Urinary bladder (tissue), 4 donors: ENCODE results near the gene ITM2B. TPM values are rescaled to one million over a fixed set of nuclear protein-coding genes. Genes with fewer than 3 reads are reported as not detected.

Source experiments
- DNase-seq: peaks from one replicate; pipeline ENCODE4 v3.0.0-alpha.2; 2015; ENCODE audit errors: extremely low spot score
- H3K27ac ChIP-seq: one replicate; pipeline ENCODE4 v1.5.1; 2013; ENCODE audit warnings: low read depth, mild to moderate bottlenecking, moderate library complexity
- H3K36me3 ChIP-seq: one replicate; pipeline ENCODE4 v1.6.1; 2013; ENCODE audit warnings: mild to moderate bottlenecking, moderate library complexity; ENCODE audit not compliant: insufficient read depth
- H3K4me1 ChIP-seq: one replicate; pipeline ENCODE4 v1.6.1; 2013; ENCODE audit warnings: mild to moderate bottlenecking, moderate library complexity; ENCODE audit not compliant: insufficient read depth
- H3K4me3 ChIP-seq: one replicate; pipeline ENCODE4 v1.5.1; 2013; ENCODE audit warnings: low read depth, low read length
- WGBS: extraction: QIAGEN DNeasy Blood & Tissue Kit; methylation state at CpG from one replicate; pipeline ENCODE4 v1.1.7; 2013; 5-methylcytosine and 5-hydroxymethylcytosine counted together
- polyA plus RNA-seq: library from polyadenylated mRNA; stranded (reverse); fragments of 200-250 nt; gene quantifications from one replicate; pipeline ENCODE4 v1.2.3, GENCODE V29; 2013
- total RNA-seq: library from RNA; depleted of rRNA; stranded (reverse); fragments of >200 nt; gene quantifications from one replicate; pipeline ENCODE4 v1.2.3, GENCODE V29; 2014
- donor health status: healthy with polysubstance abuse.
- donor health status: healthy.

ITM2B gene
- total and polyA plus RNA-seq, 2 donors: 509 to 657 TPM

GRCh38 chr13:48291730-48292129 is 58.7 kb downstream of the ITM2B start:
- Histone ChIP-seq H3K4me3 (no peak overlapping the region), H3K36me3 (no peaks in the 10 kb centered on the region)
- WGBS: 42% methylated on average over 2 of the region's 2 CpGs

GRCh38 chr13:48292650-48293049 is 59.6 kb downstream of the ITM2B start:
- Histone ChIP-seq H3K4me1 (no peaks in the 10 kb centered on the region), H3K36me3 (no peaks in the 10 kb centered on the region), H3K27ac (no peak overlapping the region), H3K4me3 (no peak overlapping the region)
- DNase-seq: no peak
- WGBS: 63% methylated on average over 4 of the region's 4 CpGs

More at GRCh38 chr13:48291730-48292129, 58.7 kb downstream of the ITM2B start:
- DNase-seq: no peak
- Histone ChIP-seq H3K27ac (no peak overlapping the region), H3K4me1 (no peaks in the 10 kb centered on the region)

- Histone ChIP-seq H3K27ac (no peak overlapping the region), H3K4me1 (no peaks in the 10 kb centered on the region), H3K36me3 (no peaks in the 10 kb centered on the region), H3K4me3 (no peak overlapping the region)
- WGBS: 87% methylated on average over 2 of the region's 2 CpGs
- no peak for DNase-seq
These were observed 61.6 kb downstream of the ITM2B start for GRCh38 chr13:48294653-48295052.

GRCh38 chr13:48295271-48295670 is 62.3 kb downstream of the ITM2B start:
- H3K36me3 ChIP-seq: no peaks in the 10 kb centered on the region
- no peak for DNase-seq
- H3K4me3 ChIP-seq: no peak overlapping the region
- 90% methylated on average over 1 of the region's 1 CpG for WGBS
- no peaks in the 10 kb centered on the region for H3K4me1 ChIP-seq
- no peak overlapping the region for H3K27ac ChIP-seq

GRCh38 chr13:48296528-48296927 is 63.5 kb downstream of the ITM2B start:
- WGBS: 69% methylated on average over 2 of the region's 2 CpGs
- H3K36me3 ChIP-seq: no peaks in the 10 kb centered on the region
- H3K4me3 ChIP-seq: no peak overlapping the region
- no peak for DNase-seq
- no peak overlapping the region for H3K27ac ChIP-seq
- no peaks in the 10 kb centered on the region for H3K4me1 ChIP-seq

- H3K27ac ChIP-seq: no peak overlapping the region
- 50% methylated on average over 4 of the region's 4 CpGs for WGBS
- H3K4me3 ChIP-seq: no peak overlapping the region
- H3K4me1 ChIP-seq: no peaks in the 10 kb centered on the region
- H3K36me3 ChIP-seq: no peaks in the 10 kb centered on the region
- no peak for DNase-seq
These were observed 64.3 kb downstream of the ITM2B start for GRCh38 chr13:48297131-48297786.

GRCh38 chr13:48299591-48299990 is 66.6 kb downstream of the ITM2B start:
- WGBS: 90% methylated on average over 2 of the region's 2 CpGs
- no peak overlapping the region for H3K4me3 ChIP-seq
- no peak overlapping the region for H3K27ac ChIP-seq
- no peaks in the 10 kb centered on the region for H3K4me1 ChIP-seq
- H3K36me3 ChIP-seq: no peaks in the 10 kb centered on the region
- DNase-seq: no peak

- Histone ChIP-seq H3K4me1 (no peaks in the 10 kb centered on the region), H3K27ac (peak overlapping the region; percentile 98), H3K36me3 (no peaks in the 10 kb centered on the region), H3K4me3 (peak overlapping the region; percentile 90)
- no peak for DNase-seq
- WGBS: 11% methylated on average over 12 of the region's 12 CpGs
These were observed 69.9 kb downstream of the ITM2B start for GRCh38 chr13:48302871-48303358.

GRCh38 chr13:48303359-48304142 is 70.5 kb downstream of the ITM2B start, which contains the start of gene RB1:
RB1 (plus strand) TSS chr13:48303751; CDS start chr13:48303913, 162 bp downstream.
- Histone ChIP-seq H3K36me3 (no peaks in the 10 kb centered on the region), H3K27ac (peak within 1 kb of the TSS; percentile 98), H3K4me3 (peak within 1 kb of the TSS; percentile 90), H3K4me1 (no peaks in the 10 kb centered on the region)
- WGBS: under 1% methylated on average over 96 of the region's 96 CpGs
- DNase-seq: peak; percentile 54

GRCh38 chr13:48304143-48304876 is 71.3 kb downstream of the ITM2B start:
- H3K27ac ChIP-seq: peak overlapping the region; percentile 98
- no peaks in the 10 kb centered on the region for H3K36me3 ChIP-seq
- H3K4me1 ChIP-seq: no peaks in the 10 kb centered on the region
- H3K4me3 ChIP-seq: peak overlapping the region; percentile 90
- DNase-seq: no peak
- under 1% methylated on average over 36 of the region's 36 CpGs for WGBS

- no peak for DNase-seq
- H3K27ac ChIP-seq: no peak overlapping the region
- no peaks in the 10 kb centered on the region for H3K36me3 ChIP-seq
- H3K4me1 ChIP-seq: no peaks in the 10 kb centered on the region
- no peak overlapping the region for H3K4me3 ChIP-seq
- WGBS: 96% methylated on average over 1 of the region's 1 CpG
These were observed 78.2 kb downstream of the ITM2B start for GRCh38 chr13:48311223-48311622.

- DNase-seq: no peak
- H3K27ac ChIP-seq: no peak overlapping the region
- H3K4me3 ChIP-seq: no peak overlapping the region
- 78% methylated on average over 17 of the region's 17 CpGs for WGBS
- H3K4me1 ChIP-seq: no peaks in the 10 kb centered on the region
- H3K36me3 ChIP-seq: no peaks in the 10 kb centered on the region
These were observed 83.1 kb downstream of the ITM2B start for GRCh38 chr13:48315969-48316650.

GRCh38 chr13:48316826-48317510 is 84.0 kb downstream of the ITM2B start:
- H3K27ac ChIP-seq: no peak overlapping the region
- no peaks in the 10 kb centered on the region for H3K36me3 ChIP-seq
- no peaks in the 10 kb centered on the region for H3K4me1 ChIP-seq
- no peak overlapping the region for H3K4me3 ChIP-seq
- no peak for DNase-seq
- WGBS: 81% methylated on average over 43 of the region's 43 CpGs
